GM19035 (cell line): ENCODE results near the gene HSPBAP1.
"Not testable (repeated sequence)": the region's sequence is repeated elsewhere in the genome, so short reads cannot be mapped to it uniquely, and the experiment has no call there.

ENCODE experiments used
- ATAC-seq: cut with Tn5 transposase; IDR thresholded peaks from one replicate; pipeline ENCODE4 v1.9.1; 2021; ENCODE audit not compliant: unreplicated experiment

The HSPBAP1 gene

DNA sequence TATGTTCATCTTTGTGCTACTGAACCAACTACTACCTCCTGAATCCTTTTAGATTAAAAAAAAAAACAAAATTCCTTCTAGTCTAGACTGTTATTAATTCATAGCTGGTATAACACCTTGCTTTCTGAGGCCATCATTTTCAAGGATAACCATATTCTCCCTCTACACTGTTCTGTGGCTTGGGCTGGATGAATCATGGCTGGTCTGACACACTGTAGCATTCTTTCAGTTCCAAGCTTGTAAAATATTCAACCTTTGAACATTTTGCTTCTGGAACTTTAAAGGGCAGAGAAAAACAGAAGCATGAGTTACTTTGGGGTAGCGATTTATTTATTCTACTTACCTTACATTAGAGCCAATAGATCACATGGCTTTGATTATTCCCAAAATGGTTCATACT is 7.6 kb downstream of the HSPBAP1 start:
- no peak for ATAC-seq

DNA sequence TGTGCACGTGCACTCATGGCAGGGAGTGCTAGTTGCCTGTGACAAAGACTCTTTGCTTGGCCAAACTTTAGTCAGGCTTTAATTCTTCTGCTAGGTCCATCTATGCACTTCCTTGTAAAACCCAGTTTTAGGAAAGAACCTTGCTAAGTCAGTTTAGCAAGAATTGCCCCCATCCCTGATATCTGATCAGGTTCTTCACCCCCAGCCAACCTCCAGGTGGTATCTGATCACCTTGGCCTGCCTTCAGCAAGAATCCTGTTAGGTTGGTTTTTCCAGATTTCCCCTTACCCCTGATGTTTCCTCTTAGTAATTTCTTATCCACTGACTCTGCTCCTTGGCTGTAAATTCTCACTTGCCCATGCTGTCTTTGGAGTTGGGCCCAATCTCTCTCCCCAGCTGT is 8.4 kb downstream of the HSPBAP1 start:
- ATAC-seq, result no peak

GRCh38 chr3:122784436-122784835 is 9.2 kb downstream of the HSPBAP1 start:
- no peak for ATAC-seq

GRCh38 chr3:122782804-122783203 is 10.8 kb downstream of the HSPBAP1 start:
- ATAC-seq, result no peak

- ATAC-seq, result no peak
These were observed 16.1 kb downstream of the HSPBAP1 start for GRCh38 chr3:122777563-122777962.

GRCh38 chr3:122776675-122777468 is 16.8 kb downstream of the HSPBAP1 start:
- ATAC-seq, result no peak

DNA sequence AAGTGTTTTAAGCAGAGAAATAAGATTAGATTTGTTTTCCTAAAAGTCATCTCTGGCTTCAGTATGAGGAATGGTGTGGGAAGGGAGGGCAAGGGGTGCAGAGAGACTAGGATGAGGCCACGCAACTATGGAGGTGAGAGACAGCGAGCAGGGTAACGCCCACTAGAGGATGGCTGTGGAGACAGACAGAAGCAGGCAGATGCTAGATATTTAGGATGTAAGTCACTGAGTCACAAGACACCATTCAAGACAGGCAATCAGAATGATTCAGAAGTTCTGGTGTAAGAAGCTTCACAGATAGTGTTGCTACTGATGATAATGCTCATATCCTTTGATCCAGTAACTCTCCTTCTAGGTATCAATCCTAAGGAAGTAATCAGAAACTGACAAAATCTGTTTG is 19.1 kb downstream of the HSPBAP1 start:
- ATAC-seq, result no peak

- ATAC-seq, result no peak
These were observed 19.6 kb downstream of the HSPBAP1 start for GRCh38 chr3:122773944-122774509.

GRCh38 chr3:122772827-122773226 is 20.8 kb downstream of the HSPBAP1 start:
- ATAC-seq, result no peak

DNA sequence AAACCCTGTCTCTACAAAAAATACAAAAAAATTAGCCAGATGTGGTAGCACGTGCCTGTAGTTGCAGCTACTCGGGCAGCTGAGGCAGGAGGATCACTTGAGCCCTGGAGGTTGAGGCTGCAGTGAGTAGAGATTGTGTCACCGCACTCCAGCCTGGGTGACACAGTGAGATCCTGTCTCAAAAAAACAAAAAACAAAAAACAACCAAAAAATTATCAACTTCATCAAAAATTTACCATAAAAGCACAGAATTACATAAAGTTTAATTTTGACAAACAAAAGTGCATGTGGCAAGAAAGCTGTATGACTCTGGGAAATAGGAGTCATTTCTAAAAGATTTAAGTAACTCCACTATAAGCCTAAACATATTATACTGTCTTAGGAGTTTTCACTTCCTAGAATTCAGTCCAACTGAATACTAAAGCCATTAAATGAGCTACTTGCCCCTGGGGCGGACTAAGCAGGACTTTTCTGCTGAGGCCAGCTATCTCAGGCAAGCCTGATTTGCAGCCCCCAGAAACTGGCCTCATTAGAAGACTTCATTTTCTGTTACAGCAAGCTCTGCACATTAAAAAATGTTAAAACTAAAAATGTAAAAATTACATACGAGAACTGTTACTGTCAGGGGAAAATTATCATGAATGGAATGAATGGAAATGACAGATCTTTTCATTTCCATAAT is 23.0 kb downstream of the HSPBAP1 start:
- ATAC-seq, result no peak

DNA sequence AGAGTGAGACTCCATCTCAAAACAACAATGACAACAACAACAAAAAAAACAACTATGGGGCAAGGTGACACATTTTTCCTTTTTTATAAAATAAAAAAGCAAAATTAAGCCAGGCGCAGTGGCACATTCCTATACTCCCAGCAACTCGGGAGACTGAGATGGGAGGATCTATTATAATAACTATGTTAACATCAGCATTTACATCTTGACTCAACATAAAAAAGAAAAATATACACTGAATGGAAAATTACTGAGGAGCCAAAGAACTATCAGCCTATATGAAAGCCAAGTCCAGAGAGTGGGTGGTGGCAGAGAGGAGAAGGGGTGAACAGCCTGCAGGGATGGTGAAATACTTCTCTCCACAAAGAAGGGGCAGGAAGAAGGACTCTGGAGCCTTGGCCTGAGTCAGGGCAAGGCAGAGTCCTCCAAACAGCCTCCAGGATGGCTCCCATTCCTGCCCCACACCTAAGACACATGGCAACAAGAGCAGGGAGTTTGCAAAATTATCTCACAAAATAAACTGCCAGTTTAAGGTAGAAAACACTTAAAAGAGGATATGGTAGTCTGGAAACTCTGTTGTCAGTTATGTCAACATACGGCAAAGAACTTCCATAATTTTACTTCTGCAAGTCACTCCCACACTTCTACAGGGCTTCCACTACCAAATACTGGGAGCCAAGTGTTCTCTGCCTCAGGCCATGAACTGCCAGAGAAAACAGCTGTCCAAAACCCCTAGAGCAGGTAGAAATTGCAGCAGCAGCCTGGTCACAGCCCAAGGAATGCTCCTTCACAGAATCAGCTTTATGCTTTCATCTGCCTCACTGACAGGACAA is 25.9 kb downstream of the HSPBAP1 start:
- ATAC-seq, result no peak

DNA sequence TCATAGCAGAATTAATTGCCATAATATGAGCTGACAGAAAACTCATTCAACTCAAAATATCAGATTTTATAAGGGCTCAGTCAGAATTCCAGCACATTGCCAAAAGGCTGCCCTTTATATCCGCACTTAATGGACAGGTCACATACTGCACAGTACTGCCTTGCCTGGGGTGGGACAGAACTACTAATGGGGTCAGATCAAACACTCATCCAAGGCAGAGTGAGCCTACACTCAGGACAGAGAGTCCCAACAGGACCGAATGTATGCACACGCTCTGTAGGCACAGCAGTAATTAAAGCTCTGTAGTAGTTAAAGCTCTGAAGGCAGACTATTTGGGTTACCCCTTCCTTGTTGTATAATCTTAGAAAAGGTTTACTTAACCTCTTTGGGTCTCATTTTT is 27.2 kb downstream of the HSPBAP1 start:
- no peak for ATAC-seq

DNA sequence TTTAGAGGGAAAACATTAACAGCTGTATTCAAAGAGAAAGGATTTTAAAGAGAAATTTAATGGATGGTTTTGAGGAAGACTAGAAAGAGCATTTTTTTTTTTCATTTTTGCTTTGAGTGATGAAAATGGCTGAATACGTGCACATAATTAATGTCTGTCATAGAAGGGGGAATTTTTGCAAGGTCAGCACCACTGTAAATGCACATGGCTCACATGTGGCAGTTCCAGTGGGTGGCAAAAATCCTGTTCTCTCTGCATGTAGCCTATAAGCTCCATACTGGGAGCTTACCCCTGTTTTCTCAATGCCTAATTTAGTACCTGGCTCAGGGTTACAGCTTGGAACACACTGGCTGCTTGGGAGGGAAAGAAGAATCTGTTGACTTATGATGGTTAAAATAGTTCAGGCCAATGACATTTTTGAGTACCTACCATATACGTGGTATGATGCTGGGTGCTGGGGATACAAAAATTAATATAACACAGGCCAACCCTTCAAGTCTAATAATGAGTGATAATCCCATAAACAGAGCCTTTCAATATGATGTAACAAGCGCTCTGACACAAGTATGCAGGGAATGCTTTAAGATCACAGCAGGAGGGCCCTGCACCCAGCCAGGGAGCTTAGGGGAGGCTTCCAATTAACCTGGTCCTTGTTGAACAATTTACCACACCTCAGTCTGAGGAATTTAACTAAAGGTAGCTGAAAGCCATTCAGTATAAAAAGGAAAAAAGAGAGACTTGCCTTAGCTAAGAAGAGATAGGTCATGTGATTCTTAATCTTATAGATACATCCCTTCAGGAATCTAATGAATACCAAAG is 33.0 kb downstream of the HSPBAP1 start:
- no peak for ATAC-seq

GRCh38 chr3:122758877-122759560 is 34.6 kb downstream of the HSPBAP1 start:
- no peak for ATAC-seq

- no peak for ATAC-seq
These were observed 38.1 kb downstream of the HSPBAP1 start for GRCh38 chr3:122755491-122755890.

- ATAC-seq, result no peak
These were observed 38.7 kb downstream of the HSPBAP1 start for GRCh38 chr3:122754929-122755328.

DNA sequence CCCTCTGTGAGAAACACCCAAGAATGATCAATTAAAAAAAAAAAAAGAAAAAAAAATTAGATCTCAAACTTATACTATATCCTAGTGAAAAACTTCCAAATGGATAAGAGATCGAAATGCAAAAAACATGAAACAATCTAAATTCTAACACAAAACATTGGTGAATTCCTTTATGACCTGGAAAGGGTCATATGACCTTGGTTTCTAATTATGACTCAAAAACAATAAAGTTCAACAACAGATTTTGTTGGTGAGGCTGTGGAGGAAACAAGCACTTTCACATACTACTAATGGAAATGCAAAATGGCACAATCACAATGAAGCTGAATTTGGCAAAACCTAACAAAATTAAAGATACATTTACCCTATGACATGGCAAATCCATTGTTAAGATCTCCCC is 45.3 kb downstream of the HSPBAP1 start:
- no peak for ATAC-seq

DNA sequence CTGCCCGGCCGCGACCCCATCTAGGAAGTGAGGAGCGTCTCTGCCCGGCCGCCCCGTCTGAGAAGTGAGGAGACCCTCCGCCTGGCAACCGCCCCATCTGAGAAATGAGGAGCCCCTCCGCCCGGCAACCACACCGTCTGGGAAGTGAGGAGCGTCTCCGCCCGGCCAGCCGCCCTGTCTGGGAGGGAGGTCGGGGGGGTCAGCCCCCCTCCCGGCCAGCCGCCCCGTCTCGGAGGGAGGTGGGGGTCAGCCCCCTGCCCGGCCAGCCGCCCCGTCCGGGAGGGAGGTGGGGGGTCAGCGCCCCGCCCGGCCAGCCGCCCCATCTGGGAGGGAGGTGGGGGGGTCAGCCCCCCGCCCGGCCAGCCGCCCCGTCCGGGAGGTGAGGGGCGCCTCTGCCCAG is 46.3 kb downstream of the HSPBAP1 start:
- ATAC-seq, result not testable (repeated sequence)

DNA sequence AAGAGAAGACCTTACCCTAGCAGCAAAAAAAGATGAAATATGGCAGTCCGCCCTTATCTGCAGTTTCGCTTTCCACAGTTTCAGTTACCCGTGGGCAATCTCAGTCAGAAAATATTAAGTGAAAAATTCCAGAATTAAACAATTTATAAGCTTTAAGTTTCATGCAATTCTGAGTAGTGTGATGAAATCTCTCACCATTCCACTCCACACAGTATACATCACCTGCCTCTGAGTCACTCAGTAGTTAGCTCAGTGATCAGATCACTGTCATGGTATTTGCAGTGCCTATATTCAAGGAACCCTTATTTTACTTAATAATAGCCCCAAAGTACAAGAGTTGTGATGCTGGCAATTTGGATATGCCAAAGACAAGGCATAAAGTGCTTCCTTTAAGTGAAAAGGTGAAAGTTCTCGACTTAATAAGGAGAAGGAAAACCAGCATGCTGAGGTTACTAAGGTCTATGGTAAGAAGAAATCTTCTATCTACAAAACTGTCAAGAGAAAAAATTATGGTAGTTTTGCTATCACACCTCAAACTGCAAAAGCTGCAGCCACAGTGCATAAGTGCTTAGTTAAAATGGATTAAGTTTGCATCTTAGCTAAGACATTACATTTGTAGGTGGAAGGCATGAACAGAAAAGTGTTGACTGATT is 48.1 kb downstream of the HSPBAP1 start:
- no peak for ATAC-seq
